ENCODE data around the gene FREM2. TPM values are rescaled to one million over a fixed set of nuclear protein-coding genes. Genes with fewer than 3 reads are reported as not detected.

Gene FREM2
- total RNA-seq, 1 donor from 2014 or later: 14.5 TPM

DNA sequence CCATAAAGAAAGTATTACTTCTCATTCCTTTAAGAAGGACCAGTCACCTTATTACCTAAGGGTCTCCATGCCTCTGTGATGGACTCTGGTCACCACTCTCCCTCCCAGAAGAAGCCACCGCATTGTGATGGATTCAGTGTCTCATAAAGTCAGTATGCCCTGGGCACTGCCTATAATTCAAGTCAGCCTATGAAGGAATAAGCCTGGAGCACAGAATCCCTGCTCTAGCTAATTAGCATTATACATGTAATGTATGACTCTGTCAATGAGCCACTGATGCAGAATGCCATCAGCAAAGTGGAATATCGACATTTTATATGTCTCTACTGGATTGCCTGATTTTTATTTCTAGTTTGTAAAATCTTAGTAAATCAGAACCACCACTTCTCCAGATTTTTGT is 14.9 kb upstream of the FREM2 start:
- ATAC-seq: no peak
- Histone ChIP-seq H3K27ac (no peak overlapping the region), H3K4me3 (no peak overlapping the region), H3K9me3 (no peaks in the 10 kb centered on the region), H3K36me3 (no peaks in the 10 kb centered on the region), H3K4me1 (no peaks in the 10 kb centered on the region), H3K27me3 (ENCODE audit: low read depth) (no peaks in the 10 kb centered on the region)
- TF ChIP-seq, protein P1, sequence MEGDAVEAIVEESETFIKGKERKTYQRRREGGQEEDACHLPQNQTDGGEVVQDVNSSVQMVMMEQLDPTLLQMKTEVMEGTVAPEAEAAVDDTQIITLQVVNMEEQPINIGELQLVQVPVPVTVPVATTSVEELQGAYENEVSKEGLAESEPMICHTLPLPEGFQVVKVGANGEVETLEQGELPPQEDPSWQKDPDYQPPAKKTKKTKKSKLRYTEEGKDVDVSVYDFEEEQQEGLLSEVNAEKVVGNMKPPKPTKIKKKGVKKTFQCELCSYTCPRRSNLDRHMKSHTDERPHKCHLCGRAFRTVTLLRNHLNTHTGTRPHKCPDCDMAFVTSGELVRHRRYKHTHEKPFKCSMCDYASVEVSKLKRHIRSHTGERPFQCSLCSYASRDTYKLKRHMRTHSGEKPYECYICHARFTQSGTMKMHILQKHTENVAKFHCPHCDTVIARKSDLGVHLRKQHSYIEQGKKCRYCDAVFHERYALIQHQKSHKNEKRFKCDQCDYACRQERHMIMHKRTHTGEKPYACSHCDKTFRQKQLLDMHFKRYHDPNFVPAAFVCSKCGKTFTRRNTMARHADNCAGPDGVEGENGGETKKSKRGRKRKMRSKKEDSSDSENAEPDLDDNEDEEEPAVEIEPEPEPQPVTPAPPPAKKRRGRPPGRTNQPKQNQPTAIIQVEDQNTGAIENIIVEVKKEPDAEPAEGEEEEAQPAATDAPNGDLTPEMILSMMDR (IDR thresholded peaks at IDR 0.05): no peak
- intact Hi-C loops (cut with DNase I): no loop called here
- DNase-seq: no peak

DNA sequence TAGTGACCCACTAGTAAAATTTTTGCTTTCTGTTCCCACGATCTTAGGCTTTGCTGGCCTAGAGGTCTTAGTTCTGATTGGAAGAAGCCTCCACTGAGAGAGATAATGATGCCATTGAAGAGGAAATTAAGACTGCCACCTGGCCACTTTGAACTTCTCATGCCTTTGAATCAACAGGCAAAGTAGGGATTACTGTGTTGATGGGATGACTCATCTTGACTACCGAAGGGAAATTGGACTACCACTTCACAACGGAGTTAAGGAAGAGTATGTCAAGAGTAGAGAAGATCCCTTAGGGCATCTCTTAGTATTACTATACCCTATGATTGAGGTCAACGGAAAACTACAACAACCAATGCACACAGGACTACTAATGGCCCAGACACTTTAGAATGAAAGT is 12.7 kb upstream of the FREM2 start:
- intact Hi-C loops (cut with DNase I): no loop called here
- Histone ChIP-seq H3K9me3 (no peaks in the 10 kb centered on the region), H3K27ac (no peak overlapping the region), H3K36me3 (no peaks in the 10 kb centered on the region), H3K27me3 (ENCODE audit: low read depth) (no peaks in the 10 kb centered on the region), H3K4me1 (no peaks in the 10 kb centered on the region), H3K4me3 (no peak overlapping the region)
- ATAC-seq: no peak
- DNase-seq: no peak
- TF ChIP-seq, protein P1 (IDR thresholded peaks at IDR 0.05): no peak

DNA sequence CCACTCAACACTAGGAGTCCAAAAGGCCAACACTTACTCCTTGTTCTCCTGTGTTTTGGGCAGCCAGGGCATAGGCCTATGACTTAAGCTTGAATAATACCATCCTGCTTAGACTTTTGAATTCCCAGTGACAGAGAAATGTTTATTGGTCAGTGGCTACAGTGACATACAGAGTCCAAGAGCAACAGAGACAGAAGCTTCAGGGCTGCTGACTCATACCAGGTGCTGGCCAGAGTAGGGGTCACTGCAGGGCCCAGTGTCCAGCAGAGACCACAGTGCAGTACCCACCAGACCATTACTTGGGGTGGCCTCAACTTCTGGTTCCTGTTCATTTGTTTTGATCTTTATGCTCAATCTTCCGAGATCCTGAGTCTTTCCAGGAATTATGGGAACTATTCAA is 6.0 kb upstream of the FREM2 start:
- TF ChIP-seq, protein P1 (IDR thresholded peaks at IDR 0.05): no peak
- H3K9me3 ChIP-seq: no peaks in the 10 kb centered on the region
- no peak overlapping the region for H3K4me3 ChIP-seq
- DNase-seq (no peak), ATAC-seq (peak in 1 of 2 donors; percentile 71)
- H3K27ac ChIP-seq: no peak overlapping the region
- H3K36me3 ChIP-seq: no peaks in the 10 kb centered on the region
- H3K4me1 ChIP-seq: no peaks in the 10 kb centered on the region
- peaks cover 14% of the 10 kb centered on the region for H3K27me3 ChIP-seq (ENCODE audit: low read depth)
- intact Hi-C loops (cut with DNase I): no loop called here

DNA sequence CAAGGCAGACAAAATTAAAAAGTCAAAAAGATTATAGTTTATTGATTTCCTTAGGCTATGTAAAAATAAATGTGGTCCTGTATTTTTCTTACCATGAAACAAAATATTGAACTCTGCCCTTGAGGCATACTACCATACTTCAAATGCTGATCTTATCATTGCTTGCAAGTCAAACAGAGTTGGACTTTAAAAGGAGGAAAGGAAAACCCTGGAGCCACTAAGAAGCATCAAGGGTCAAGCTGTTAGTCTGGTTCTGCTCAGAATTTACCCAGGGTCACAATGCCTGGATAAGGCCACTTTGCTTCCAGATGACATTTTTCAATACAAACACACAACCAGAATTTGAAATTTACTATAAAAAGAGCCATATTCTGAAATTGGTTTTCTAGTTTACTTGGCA is 2.2 kb upstream of the FREM2 start:
- TF ChIP-seq, protein P1 (IDR thresholded peaks at IDR 0.05): no peak
- DNase-seq (no peak), ATAC-seq (no peak)
- H3K4me1 ChIP-seq: peaks cover 17% of the 10 kb centered on the region
- no peak overlapping the region for H3K4me3 ChIP-seq
- H3K27me3 ChIP-seq (ENCODE audit: low read depth): peaks cover 45% of the 10 kb centered on the region
- H3K27ac ChIP-seq: no peak overlapping the region
- intact Hi-C loops (cut with DNase I): no loop called here
- no peaks in the 10 kb centered on the region for H3K36me3 ChIP-seq
- no peaks in the 10 kb centered on the region for H3K9me3 ChIP-seq

DNA sequence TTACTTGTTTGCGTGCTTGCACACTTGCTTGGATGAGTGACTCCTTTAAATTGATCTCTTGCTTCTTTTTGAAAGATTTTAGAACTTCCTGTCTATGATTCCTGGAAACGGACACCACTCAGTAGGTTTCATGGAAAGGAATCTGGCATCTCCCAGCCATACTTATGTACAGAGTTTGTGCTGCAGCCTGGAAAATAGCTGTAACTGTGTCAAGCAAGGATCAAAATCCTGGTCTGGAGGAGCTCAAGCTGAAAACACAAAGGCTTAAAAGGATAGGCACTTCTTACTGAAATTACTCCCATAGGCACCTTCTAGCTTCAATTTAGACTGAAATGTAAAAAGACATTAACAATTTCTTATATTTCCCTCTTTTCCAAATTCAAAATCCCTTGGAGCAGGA is 1.4 kb upstream of the FREM2 start:
- no peak for ATAC-seq
- TF ChIP-seq, protein P1 (IDR thresholded peaks at IDR 0.05): no peak
- Histone ChIP-seq H3K27me3 (ENCODE audit: low read depth) (peaks cover 45% of the 10 kb centered on the region), H3K9me3 (no peaks in the 10 kb centered on the region), H3K4me1 (peaks cover 17% of the 10 kb centered on the region), H3K36me3 (no peaks in the 10 kb centered on the region), H3K4me3 (no peak overlapping the region), H3K27ac (no peak overlapping the region)
- DNase-seq: no peak
- intact Hi-C loops (cut with DNase I): no loop called here
